HUES48 (cell line): ENCODE results near the gene THRB.

ENCODE experiments used
- H3K27ac ChIP-seq: one replicate; pipeline ENCODE4 v1.7.0; 2013; ENCODE audit warnings: low read depth, low read length, inconsistent platforms
- H3K27me3 ChIP-seq: 2 replicates; pipeline ENCODE4 v1.6.1; 2013; ENCODE audit warnings: mild to moderate bottlenecking, low read length; ENCODE audit not compliant: control insufficient read depth, insufficient read depth
- H3K36me3 ChIP-seq: 2 replicates; pipeline ENCODE4 v1.6.1; 2013; ENCODE audit warnings: low read length; ENCODE audit not compliant: control insufficient read depth, insufficient read depth
- H3K4me1 ChIP-seq: 2 replicates; pipeline ENCODE4 v1.6.1; 2013; ENCODE audit warnings: mild to moderate bottlenecking, low read length; ENCODE audit not compliant: control insufficient read depth, insufficient read depth
- H3K4me3 ChIP-seq: 2 replicates; pipeline ENCODE4 v1.5.1; 2013; ENCODE audit warnings: mild to moderate bottlenecking, low read depth, low read length
- H3K9ac ChIP-seq: 2 replicates; pipeline ENCODE4 v1.6.1; 2013; ENCODE audit warnings: mild to moderate bottlenecking, low read depth, low read length, moderate library complexity
- H3K9me3 ChIP-seq: 2 replicates; pipeline ENCODE4 v1.6.1; 2013; ENCODE audit warnings: low read length; ENCODE audit not compliant: control insufficient read depth, insufficient read depth

The THRB gene

DNA sequence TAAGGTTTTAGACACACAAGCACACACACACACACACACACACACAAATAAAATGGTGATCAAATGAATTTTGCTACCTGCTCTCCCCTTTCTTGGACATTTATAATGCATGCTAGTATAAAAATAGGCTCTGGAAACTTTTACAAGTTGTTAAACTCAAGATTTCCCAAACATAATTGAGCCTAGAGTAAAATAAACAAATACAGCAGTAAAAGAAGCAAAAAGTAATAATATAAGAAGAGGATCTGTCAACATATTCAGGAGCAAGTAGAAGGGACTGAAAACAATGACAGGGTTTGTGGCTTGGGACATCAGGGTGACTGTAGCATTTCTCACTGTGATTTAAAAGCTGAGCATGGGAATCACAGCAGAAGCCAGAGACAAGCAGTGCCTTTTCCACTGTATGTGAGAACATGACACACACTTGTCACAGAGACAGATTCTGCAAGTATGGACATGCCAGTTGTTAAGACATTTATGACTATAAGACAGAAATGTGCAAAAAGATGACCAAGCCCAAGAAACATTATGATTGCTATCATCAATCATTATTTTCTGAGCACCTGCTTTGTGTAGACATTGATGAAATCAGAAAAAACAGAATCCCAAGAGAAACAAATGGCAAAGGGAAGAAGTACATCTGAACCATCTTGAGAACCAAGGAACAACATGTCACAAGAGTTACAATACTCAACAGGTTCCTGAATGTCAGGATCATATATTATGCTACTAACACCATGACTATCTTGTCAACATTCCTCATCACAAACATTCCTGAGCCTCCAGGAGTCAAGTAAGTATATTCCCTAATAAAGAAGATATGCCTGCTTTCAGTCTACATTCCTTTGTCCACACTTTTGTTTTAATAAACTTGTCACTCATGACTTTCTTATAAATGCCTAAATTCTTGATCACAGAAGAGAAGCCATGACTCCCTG is 7.1 kb downstream of the THRB start:
- Histone ChIP-seq H3K27ac (no peak overlapping the region), H3K36me3 (no peaks in the 10 kb centered on the region), H3K4me3 (no peak overlapping the region), H3K27me3 (peaks cover 13% of the 10 kb centered on the region), H3K9ac (no peak overlapping the region), H3K9me3 (no peaks in the 10 kb centered on the region), H3K4me1 (peaks cover 12% of the 10 kb centered on the region)

DNA sequence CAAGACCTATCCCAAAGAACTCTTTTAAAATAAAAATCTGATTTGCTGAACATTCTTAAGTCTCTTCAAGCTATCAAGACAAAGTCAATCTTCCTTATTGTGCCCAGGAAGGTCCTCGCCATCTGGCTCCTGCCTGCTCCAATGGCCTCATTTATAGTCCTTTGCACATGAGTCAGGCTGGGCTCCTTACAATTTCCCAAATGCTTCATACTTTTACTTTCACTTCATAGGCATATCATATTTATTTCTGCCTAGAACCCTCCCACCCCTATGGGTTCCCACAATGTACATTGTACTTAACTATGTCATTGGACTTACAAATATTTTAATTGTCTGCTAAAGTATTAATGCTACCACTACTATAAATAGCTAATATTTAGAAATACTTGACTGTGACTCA is 9.1 kb downstream of the THRB start:
- Histone ChIP-seq H3K27me3 (no peaks in the 10 kb centered on the region), H3K27ac (no peak overlapping the region), H3K9me3 (no peaks in the 10 kb centered on the region), H3K4me3 (no peak overlapping the region), H3K9ac (no peak overlapping the region), H3K36me3 (no peaks in the 10 kb centered on the region), H3K4me1 (peaks cover 3% of the 10 kb centered on the region; the same call in 1 of the 2 replicates)

DNA sequence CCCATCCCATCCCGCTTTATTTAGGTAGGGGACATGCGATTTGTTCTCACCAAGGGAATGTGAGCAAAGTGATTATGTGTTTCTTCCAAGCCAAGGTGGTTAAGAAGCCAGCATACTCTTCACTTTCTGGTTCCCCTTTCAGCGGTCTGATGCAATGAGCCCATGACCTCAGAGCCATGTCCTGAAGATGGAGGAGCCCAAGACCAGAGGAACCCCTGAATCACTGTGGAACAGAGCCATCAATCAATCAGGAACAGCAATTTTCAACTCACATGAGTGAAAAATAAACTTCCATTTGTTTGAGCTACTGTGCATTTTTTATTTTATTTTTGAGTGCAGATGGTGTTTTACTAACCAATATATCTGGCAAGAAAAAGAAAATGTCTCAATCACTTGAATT is 10.8 kb downstream of the THRB start:
- Histone ChIP-seq H3K27me3 (no peaks in the 10 kb centered on the region; the same call in 1 of the 2 replicates), H3K4me1 (peaks cover 3% of the 10 kb centered on the region; the same call in 1 of the 2 replicates), H3K9me3 (no peaks in the 10 kb centered on the region), H3K27ac (no peak overlapping the region), H3K4me3 (no peak overlapping the region), H3K36me3 (no peaks in the 10 kb centered on the region), H3K9ac (no peak overlapping the region)

DNA sequence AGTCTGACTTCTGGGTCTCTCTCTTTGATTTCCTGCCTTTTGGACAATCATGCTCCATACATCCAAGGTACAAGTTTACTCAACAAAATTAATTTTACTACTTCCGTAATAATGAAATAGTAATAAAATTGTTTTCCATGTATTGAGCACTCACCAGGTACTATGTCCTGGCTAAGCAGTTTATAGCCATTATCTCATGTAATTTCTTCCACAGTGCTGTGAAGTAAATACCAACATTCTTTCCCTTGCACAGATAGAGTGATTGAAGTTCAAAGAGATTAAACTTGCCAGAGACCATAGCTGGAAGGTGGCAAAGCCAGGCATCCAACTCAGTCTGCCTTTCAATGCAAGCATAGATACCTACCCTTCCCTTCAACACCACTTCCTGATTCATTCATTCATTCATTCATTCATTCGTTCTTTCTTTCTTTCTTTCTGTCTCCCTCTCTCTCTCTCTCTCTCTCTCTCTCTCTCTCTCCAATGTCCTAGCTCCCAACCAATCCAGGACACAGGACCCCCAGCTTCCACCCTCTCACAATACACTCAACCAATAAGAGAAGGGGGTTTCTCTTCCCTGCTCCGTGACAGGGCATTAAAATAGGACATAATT is 12.4 kb downstream of the THRB start:
- H3K4me3 ChIP-seq, result no peak overlapping the region
- H3K36me3 ChIP-seq, result no peaks in the 10 kb centered on the region
- peaks cover 18% of the 10 kb centered on the region for H3K4me1 ChIP-seq
- H3K9ac ChIP-seq, result no peak overlapping the region
- peaks cover 13% of the 10 kb centered on the region for H3K27me3 ChIP-seq
- H3K27ac ChIP-seq, result no peak overlapping the region
- H3K9me3 ChIP-seq, result no peaks in the 10 kb centered on the region

DNA sequence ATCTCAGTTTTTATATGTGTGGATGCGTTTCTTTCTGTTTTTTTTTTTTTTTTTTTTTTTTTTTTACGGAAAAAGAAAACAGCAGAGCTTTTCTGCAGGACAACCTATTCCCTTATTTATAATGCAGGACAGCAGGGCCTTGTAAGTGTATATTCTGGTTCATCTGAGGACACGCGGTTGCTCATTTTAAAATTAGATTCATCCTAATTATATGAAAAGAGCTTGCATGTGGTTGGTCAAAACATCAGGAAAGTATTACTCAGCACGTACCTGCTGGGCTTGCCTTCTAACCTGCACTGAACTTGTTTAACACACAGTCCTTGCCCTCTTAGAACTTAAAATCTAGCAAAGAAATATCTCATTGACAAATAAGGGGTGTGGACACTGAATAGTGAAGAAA is 13.5 kb downstream of the THRB start:
- Histone ChIP-seq H3K9me3 (no peaks in the 10 kb centered on the region), H3K27me3 (peaks cover 13% of the 10 kb centered on the region), H3K27ac (no peak overlapping the region), H3K36me3 (no peaks in the 10 kb centered on the region), H3K4me3 (no peak overlapping the region), H3K4me1 (peaks cover 29% of the 10 kb centered on the region), H3K9ac (no peak overlapping the region)

DNA sequence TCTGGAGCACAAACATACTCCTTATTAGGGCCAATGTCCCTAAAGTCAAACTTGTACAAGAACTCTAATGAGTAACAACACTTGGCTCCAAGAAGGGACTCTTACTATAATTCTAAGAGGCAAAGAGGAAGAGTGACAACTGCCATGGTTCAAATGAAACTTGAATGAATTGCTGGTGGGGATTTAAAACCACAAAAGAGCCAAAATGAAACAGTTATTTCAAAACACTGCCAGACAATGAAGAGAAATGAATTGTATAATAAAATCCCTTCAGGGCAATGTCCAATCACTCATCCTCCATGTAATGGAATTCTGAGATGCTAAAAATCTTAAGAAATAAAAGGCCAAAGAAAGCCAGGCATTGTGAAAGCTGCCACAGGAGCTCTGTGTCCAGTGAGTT is 14.2 kb downstream of the THRB start:
- no peak overlapping the region for H3K9ac ChIP-seq
- no peaks in the 10 kb centered on the region for H3K36me3 ChIP-seq
- H3K27me3 ChIP-seq, result peaks cover 13% of the 10 kb centered on the region
- no peak overlapping the region for H3K4me3 ChIP-seq
- no peaks in the 10 kb centered on the region for H3K9me3 ChIP-seq
- peaks cover 35% of the 10 kb centered on the region for H3K4me1 ChIP-seq
- H3K27ac ChIP-seq, result no peak overlapping the region

DNA sequence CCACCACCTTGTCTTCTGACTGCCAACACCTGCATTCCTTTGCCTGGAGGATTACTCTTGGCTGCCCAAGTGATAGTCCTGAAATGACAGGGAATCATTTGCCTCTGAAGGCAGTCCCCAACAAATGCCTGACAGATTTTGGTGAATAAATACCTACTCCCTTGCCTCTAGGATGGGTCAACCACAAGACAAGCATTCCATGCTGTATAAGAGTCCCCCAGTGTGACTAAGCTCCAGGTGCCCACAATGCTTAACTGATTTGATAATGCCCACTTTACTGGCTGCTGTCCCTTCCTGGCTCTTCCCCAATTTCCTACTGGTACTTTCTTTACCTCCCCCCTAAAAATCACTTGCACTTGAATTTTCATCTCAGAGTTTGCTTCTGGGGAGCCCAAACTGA is 14.8 kb downstream of the THRB start:
- H3K27ac ChIP-seq, result no peak overlapping the region
- H3K36me3 ChIP-seq, result no peaks in the 10 kb centered on the region
- no peak overlapping the region for H3K9ac ChIP-seq
- no peak overlapping the region for H3K4me3 ChIP-seq
- peaks cover 37% of the 10 kb centered on the region for H3K4me1 ChIP-seq
- peaks cover 13% of the 10 kb centered on the region for H3K27me3 ChIP-seq
- H3K9me3 ChIP-seq, result no peaks in the 10 kb centered on the region

DNA sequence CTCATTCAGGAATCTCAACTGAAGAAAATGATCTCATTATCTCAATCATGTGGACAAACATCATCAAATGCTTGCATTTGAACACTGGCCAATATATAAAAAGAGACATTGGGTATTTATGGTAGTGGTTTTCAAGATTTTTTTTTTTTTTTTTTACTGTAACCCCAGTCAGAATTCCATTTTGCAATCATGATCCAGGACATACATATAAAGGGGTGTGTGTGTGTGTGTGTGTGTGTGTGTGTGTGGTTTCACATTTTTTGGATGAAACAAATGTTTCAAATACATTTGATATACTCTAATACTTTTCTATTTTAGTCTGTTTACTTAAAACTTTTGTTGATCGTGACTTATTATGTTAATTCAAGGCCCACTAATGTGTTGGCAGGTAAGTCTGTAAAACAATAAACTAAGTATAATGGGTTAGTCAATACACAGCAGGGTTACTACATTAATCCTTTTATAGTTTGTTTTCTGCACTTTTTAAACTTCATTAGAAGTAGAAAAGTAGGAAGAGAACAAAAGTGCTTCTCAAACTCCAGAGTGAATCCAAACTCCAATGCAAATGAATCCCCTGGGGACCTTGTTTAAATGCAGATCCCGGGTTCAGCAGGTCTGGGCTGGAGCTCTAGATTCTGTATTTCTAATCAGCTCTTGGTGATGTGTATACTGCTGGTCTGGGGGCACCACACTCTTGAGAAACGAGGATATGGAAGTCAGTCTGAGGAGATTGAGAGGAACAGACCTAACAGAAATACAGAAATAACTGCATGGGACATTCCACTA is 17.6 kb downstream of the THRB start:
- no peak overlapping the region for H3K9ac ChIP-seq
- H3K27me3 ChIP-seq, result peaks cover 13% of the 10 kb centered on the region
- H3K9me3 ChIP-seq, result no peaks in the 10 kb centered on the region
- H3K27ac ChIP-seq, result peak overlapping the region; percentile 69
- peaks cover 37% of the 10 kb centered on the region for H3K4me1 ChIP-seq
- peak overlapping the region; percentile 41 for H3K4me3 ChIP-seq
- H3K36me3 ChIP-seq, result no peaks in the 10 kb centered on the region

DNA sequence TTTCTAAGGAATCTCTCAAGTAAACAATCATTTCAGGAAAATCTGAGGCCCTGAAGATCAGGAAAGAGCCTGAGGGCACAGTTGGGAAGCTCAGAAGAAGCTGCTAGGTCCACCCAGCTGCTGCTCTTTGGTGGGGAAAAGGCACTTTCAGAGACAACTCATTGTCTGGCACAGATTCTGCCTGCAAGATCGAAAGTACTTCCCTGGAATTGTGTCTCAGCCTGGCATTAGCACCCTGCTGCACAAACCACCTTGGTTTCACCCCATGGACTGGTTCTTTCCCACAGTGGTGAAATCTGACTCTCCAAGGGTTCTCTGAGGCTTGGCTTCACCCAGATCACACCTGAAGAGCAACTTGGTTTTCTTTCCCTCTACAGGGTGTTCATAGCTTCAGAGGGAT is 18.7 kb downstream of the THRB start:
- H3K36me3 ChIP-seq, result no peaks in the 10 kb centered on the region
- H3K4me3 ChIP-seq, result no peak overlapping the region
- no peak overlapping the region for H3K9ac ChIP-seq
- no peak overlapping the region for H3K27ac ChIP-seq
- H3K9me3 ChIP-seq, result no peaks in the 10 kb centered on the region
- H3K27me3 ChIP-seq, result peaks cover 13% of the 10 kb centered on the region
- H3K4me1 ChIP-seq, result peaks cover 34% of the 10 kb centered on the region

DNA sequence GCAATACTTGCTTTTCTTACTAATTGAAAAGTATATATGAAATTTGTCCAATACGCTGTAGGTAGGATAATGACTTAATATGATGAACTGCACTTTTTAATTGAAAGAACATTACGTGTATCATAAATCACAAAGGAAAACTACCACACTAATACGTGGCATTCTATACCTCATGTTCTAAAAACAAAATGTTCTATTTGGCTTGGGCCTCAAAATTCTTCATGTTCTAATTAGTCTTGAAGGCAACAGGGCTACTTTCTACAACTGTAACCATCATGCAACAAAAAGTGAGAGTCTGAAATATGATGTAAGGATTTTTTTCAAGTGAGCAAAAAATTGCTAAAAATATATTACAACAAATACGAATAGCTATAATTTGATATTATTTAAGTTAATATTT is 19.8 kb downstream of the THRB start:
- Histone ChIP-seq H3K27ac (no peak overlapping the region), H3K9ac (no peak overlapping the region), H3K36me3 (no peaks in the 10 kb centered on the region), H3K9me3 (no peaks in the 10 kb centered on the region), H3K4me3 (no peak overlapping the region), H3K4me1 (peaks cover 34% of the 10 kb centered on the region), H3K27me3 (peaks cover 13% of the 10 kb centered on the region)

DNA sequence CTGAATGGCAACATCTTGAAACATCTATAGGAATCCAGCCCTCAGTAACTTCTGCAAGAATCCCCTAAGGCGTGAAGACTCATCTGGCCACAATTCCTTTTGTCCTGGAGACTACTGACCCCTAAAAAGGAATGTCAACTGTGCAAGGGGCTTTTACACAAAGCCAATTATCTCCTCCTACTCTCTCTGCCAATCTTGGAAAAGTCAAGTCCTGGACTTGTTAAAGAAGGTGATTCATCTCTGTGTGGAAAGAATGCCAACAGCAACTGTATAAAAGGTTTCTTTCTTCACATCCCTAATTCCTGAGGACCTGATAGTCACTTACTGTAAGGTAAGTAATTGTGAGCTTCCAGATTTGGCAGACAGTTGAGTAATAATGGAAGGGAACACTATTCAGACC is 22.3 kb downstream of the THRB start:
- H3K9ac ChIP-seq, result no peak overlapping the region
- no peak overlapping the region for H3K27ac ChIP-seq
- peaks cover 20% of the 10 kb centered on the region for H3K4me1 ChIP-seq
- H3K36me3 ChIP-seq, result no peaks in the 10 kb centered on the region
- H3K4me3 ChIP-seq, result no peak overlapping the region
- no peaks in the 10 kb centered on the region for H3K27me3 ChIP-seq
- H3K9me3 ChIP-seq, result no peaks in the 10 kb centered on the region
